ENCODE measurements around the gene GRIP2. TPM values are rescaled to one million over a fixed set of nuclear protein-coding genes. Genes with fewer than 3 reads are reported as not detected.

The GRIP2 gene
- total and polyA plus RNA-seq, 9 donors, result 1.1 to 19.4 (median 5.4) TPM

DNA sequence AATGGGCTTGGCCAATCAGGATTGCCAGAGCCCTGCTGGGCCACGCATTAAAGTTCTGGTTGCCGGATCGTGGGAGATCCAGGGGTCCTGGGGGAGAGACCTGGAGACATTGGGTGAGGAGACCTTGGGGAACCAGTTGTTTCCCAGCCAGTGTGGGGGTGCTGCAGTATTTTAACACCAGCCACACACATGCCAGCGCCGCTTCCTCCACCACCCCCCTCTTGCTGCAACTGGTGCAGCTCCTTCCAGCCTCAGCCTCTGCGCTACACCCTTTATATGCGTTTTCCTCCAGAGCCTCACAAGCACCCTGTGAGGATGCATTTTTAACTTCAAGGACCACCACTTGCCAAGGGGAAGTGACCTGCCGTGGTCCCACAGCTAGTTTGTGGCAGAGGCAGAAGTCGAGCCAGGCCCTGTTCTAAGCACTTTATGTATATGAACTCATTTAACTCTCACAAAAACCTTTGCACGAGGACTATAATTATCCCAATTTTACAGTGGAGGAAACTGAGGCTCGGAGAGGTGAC lies 29.4 kb upstream of the GRIP2 start:
- Histone ChIP-seq H3K27me3 (no peaks in the 10 kb centered on the region), H3K9me3 (no peaks in the 10 kb centered on the region), H3K4me3 (no peak overlapping the region), H3K4me1 (ENCODE audit: insufficient read depth) (no peaks in the 10 kb centered on the region), H3K36me3 (no peaks in the 10 kb centered on the region), H3K27ac (no peak overlapping the region)
- intact Hi-C loops (cut with DNase I), result no loop called here
- WGBS, 3 donors, result 79 to 86% (median 85%) methylated on average over 11 of the region's 11 CpGs
- TF ChIP-seq POLR2A (IDR thresholded peaks at IDR 0.05) (no peak), EP300 (IDR thresholded peaks at IDR 0.05) (no peak)
- TF ChIP-seq, protein P1, sequence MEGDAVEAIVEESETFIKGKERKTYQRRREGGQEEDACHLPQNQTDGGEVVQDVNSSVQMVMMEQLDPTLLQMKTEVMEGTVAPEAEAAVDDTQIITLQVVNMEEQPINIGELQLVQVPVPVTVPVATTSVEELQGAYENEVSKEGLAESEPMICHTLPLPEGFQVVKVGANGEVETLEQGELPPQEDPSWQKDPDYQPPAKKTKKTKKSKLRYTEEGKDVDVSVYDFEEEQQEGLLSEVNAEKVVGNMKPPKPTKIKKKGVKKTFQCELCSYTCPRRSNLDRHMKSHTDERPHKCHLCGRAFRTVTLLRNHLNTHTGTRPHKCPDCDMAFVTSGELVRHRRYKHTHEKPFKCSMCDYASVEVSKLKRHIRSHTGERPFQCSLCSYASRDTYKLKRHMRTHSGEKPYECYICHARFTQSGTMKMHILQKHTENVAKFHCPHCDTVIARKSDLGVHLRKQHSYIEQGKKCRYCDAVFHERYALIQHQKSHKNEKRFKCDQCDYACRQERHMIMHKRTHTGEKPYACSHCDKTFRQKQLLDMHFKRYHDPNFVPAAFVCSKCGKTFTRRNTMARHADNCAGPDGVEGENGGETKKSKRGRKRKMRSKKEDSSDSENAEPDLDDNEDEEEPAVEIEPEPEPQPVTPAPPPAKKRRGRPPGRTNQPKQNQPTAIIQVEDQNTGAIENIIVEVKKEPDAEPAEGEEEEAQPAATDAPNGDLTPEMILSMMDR (IDR thresholded peaks at IDR 0.05), result no peak
- no peak for DNase-seq

DNA sequence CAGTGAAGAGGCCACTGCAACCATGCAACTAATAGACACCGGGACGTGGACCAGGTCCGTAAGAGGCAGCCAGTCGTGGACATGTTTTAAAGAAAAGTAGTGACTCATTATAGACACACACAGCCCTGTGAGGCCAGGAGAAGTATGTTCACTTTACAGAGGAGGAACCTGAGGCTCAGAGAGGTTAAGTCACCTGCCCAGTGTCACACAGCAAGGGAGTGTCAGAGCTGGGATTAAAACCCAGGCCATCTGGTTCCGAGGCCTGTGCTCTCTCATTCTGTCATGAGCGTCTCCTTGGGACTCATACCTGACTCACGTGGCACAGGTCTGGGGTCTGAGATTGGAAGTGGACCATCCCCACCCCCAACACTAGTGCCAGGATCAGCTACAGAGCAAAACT lies 28.1 kb upstream of the GRIP2 start:
- Histone ChIP-seq H3K9me3 (no peaks in the 10 kb centered on the region), H3K36me3 (no peaks in the 10 kb centered on the region), H3K27ac (no peak overlapping the region), H3K4me3 (no peak overlapping the region), H3K4me1 (ENCODE audit: insufficient read depth) (no peaks in the 10 kb centered on the region), H3K27me3 (no peaks in the 10 kb centered on the region)
- intact Hi-C loops (cut with DNase I), result no loop called here
- 89 to 92% (median 92%) methylated on average over 7 of the region's 7 CpGs for WGBS, 3 donors
- DNase-seq, result no peak
- TF ChIP-seq, protein P1 (IDR thresholded peaks at IDR 0.05), result no peak
- TF ChIP-seq EP300 (IDR thresholded peaks at IDR 0.05) (no peak), POLR2A (IDR thresholded peaks at IDR 0.05) (no peak)

DNA sequence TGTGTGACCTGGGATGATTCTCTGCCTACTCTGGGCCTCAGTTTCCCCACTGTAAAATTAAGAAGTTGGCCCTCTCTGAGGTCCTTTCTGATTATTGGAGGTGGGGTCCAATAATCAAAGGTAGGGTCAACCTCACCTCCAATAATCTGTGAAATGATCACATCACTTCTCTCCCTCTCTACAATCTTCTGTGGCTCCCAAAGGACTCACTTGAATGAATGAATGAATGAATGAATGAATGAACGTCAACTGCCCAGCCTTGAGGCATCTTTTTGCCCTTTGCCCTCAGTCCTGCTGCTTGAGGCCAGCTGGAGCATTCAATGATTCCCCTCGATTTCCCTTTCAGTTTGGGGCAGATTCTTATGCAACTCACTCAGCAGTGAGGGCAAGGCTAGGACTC lies 26.7 kb upstream of the GRIP2 start:
- WGBS, 3 donors, result 49 to 60% (median 58%) methylated on average over 2 of the region's 2 CpGs
- intact Hi-C loops (cut with DNase I), result no loop called here
- DNase-seq, result no peak

DNA sequence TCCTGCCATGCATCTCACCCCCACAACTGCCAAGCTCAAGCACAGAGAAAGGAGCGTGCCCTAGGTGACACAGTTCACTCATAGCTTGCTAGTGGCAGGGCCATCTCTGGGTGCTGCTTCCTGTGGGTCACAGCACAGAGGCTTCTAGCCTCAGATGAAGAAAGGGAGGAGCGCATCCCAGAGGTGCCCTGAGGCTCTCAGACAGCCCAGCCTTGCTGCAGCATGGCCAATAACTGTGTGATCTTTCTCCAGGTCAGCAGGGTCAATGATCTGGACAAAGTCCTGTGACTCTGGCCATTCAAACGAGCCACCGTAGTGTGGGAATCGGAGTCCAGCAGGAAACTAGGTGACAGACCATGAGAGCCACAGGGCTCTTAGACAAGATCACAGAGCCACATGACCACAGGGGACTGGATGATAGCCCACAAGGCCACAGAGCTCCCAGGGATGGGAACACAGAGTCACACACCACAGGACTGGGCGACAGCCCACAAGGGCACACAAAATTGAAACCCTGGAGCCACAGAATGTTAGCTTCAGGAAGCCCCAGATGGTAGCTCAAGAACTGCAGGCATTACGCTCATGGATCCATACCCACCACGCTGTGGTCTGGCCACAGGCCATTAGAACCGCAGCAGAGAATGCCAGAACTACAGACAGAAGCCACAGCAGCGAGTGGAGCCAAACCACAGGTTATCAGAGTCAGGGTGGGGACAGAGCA lies 25.9 kb upstream of the GRIP2 start:
- H3K27me3 ChIP-seq, result no peaks in the 10 kb centered on the region
- no peak for DNase-seq
- no peaks in the 10 kb centered on the region for H3K36me3 ChIP-seq
- WGBS, 3 donors, result 62 to 72% (median 68%) methylated on average over 10 of the region's 10 CpGs
- no peak overlapping the region for H3K4me3 ChIP-seq
- no peaks in the 10 kb centered on the region for H3K4me1 ChIP-seq (ENCODE audit: insufficient read depth)
- H3K9me3 ChIP-seq, result no peaks in the 10 kb centered on the region
- TF ChIP-seq EP300 (IDR thresholded peaks at IDR 0.05) (no peak), POLR2A (IDR thresholded peaks at IDR 0.05) (no peak)
- TF ChIP-seq, protein P1 (IDR thresholded peaks at IDR 0.05), result no peak
- intact Hi-C loops (cut with DNase I), result no loop called here
- no peak overlapping the region for H3K27ac ChIP-seq

More for the DNA sequence above, 26.7 kb upstream of the GRIP2 start:
- TF ChIP-seq POLR2A (IDR thresholded peaks at IDR 0.05), result no peak
- TF ChIP-seq, protein P1 (IDR thresholded peaks at IDR 0.05), result no peak
- no peaks in the 10 kb centered on the region for H3K4me1 ChIP-seq (ENCODE audit: insufficient read depth)
- H3K27ac ChIP-seq, result no peak overlapping the region
- no peak overlapping the region for H3K4me3 ChIP-seq
- H3K9me3 ChIP-seq, result no peaks in the 10 kb centered on the region
- no peaks in the 10 kb centered on the region for H3K36me3 ChIP-seq
- no peaks in the 10 kb centered on the region for H3K27me3 ChIP-seq

Data from ovary (tissue), 9 donors.